Stimulated activated CD4-positive, alpha-beta T cell treated with anti-CD3 and anti-CD28 coated beads, TNF-alpha, amount 100 ng/mL, for 4 hours (primary cell): ENCODE data around the gene CD164.

Experiments used
- DNase-seq, 3 experiments: peaks; one replicate each; pipeline ENCODE4 v3.0.0-alpha.2; 2020; ENCODE audit warnings: low read depth in 3 of 3

The CD164 gene

GRCh38 chr6:109381747-109382575 is at the start of gene CD164:
CD164 (minus strand) TSS chr6:109382467; CDS start chr6:109382378, 89 bp downstream.
- peak; percentile 61 to 92 (median 90) for DNase-seq

- DNase-seq: no peak
Observed at GRCh38 chr6:109429496-109429895, 47.2 kb upstream of the CD164 start.

GRCh38 chr6:109428889-109429477 is 46.7 kb upstream of the CD164 start:
- no peak for DNase-seq

- DNase-seq: no peak
Observed at GRCh38 chr6:109424946-109425345, 42.7 kb upstream of the CD164 start.

- DNase-seq: no peak
Observed at GRCh38 chr6:109421184-109421583, 38.9 kb upstream of the CD164 start.

- DNase-seq: no peak
Observed at GRCh38 chr6:109420751-109421150, 38.5 kb upstream of the CD164 start.

GRCh38 chr6:109417646-109418045 is 35.4 kb upstream of the CD164 start:
- no peak for DNase-seq

- no peak for DNase-seq
Observed at GRCh38 chr6:109411034-109411433, 28.8 kb upstream of the CD164 start.

- DNase-seq: no peak
Observed at GRCh38 chr6:109406196-109406595, 23.9 kb upstream of the CD164 start.

GRCh38 chr6:109397020-109397419 is 14.8 kb upstream of the CD164 start:
- no peak for DNase-seq

GRCh38 chr6:109396046-109396718 is 13.9 kb upstream of the CD164 start:
- DNase-seq: no peak

- DNase-seq: no peak
Observed at GRCh38 chr6:109393886-109394281, 11.6 kb upstream of the CD164 start.

- DNase-seq: no peak
Observed at GRCh38 chr6:109393157-109393885, 11.1 kb upstream of the CD164 start.

GRCh38 chr6:109389650-109390274 is 7.5 kb upstream of the CD164 start:
- no peak for DNase-seq

GRCh38 chr6:109388265-109388664 is 6.0 kb upstream of the CD164 start:
- no peak for DNase-seq

GRCh38 chr6:109383438-109383940 is 1.2 kb upstream of the CD164 start:
- no peak for DNase-seq

GRCh38 chr6:109382576-109383437 is 540 bp upstream of the CD164 start:
- DNase-seq: peak; percentile 82 to 90 (median 84)

GRCh38 chr6:109381061-109381746 is 1.1 kb downstream of the CD164 start:
- DNase-seq: no peak

- DNase-seq: no peak
Observed at GRCh38 chr6:109379711-109380110, 2.6 kb downstream of the CD164 start.

- no peak for DNase-seq
Observed at GRCh38 chr6:109377717-109378116, 4.5 kb downstream of the CD164 start.
